ENCODE measurements around the gene EXT2.

GRCh38 chr11:44250421-44250820 is 154.9 kb downstream of the EXT2 start:
- TF ChIP-seq GATA2 (IDR thresholded peaks at IDR 0.05; ENCODE audit: low read depth, low read length): 0 out of 2 replicates have a peak, but pooled peaks have one; percentile 23
- no peak for TF ChIP-seq GATA3 (IDR thresholded peaks at IDR 0.05; ENCODE audit: low read depth, low read length)
